ENCODE results near the gene ACBD6. TPM values are rescaled to one million over a fixed set of nuclear protein-coding genes. Genes with fewer than 3 reads are reported as not detected.

Gene ACBD6
- total and polyA plus RNA-seq, 2 donors (not counting 1 experiment from before 2014, with no cell fraction given) = 52.9 to 80.9 TPM

DNA sequence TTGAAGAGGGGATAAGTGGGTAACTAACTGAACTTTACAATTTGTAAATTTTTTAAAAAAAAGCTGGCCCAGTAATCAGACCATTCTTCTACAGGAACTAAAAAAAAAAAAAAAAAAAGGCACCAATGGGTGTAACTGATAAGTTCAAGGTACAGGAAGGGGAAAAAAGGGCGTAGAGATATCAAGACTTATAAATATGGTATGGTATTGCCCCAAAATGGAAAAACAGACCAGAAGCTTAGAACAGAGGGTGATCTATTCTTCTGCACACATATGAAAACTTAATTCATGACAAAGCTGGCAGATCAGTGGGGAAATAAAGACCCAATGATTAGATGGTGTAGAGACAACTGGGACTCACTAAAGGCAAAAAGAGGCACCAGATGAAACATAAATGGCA, 213.4 kb downstream of the ACBD6 start:
- ATAC-seq (ENCODE audit: low read depth) (no peak), DNase-seq (no peak)
- peaks cover 4% of the 10 kb centered on the region for H3K9me3 Mint-ChIP-seq (ENCODE audit: insufficient read depth)
- no peaks in the 10 kb centered on the region for H3K4me1 ChIP-seq (ENCODE audit: control insufficient read depth in 2 of 2, insufficient read depth in 2 of 2, low read length in 2 of 2)
- no peak overlapping the region for H3K4me2 ChIP-seq (replicated peaks; ENCODE audit: low read depth, low read length, poor library complexity, severe bottlenecking)
- no peak overlapping the region for H3K4me3 Mint-ChIP-seq
- H2AFZ ChIP-seq (ENCODE audit: insufficient read depth, low read depth, low read length, poor library complexity, severe bottlenecking) = no peak overlapping the region
- no peak for TF ChIP-seq EZH2 (IDR thresholded peaks at IDR 0.05; ENCODE audit: borderline replicate concordance, insufficient read depth, low read depth, low read length, poor library complexity, severe bottlenecking)
- TF ChIP-seq, protein P1, sequence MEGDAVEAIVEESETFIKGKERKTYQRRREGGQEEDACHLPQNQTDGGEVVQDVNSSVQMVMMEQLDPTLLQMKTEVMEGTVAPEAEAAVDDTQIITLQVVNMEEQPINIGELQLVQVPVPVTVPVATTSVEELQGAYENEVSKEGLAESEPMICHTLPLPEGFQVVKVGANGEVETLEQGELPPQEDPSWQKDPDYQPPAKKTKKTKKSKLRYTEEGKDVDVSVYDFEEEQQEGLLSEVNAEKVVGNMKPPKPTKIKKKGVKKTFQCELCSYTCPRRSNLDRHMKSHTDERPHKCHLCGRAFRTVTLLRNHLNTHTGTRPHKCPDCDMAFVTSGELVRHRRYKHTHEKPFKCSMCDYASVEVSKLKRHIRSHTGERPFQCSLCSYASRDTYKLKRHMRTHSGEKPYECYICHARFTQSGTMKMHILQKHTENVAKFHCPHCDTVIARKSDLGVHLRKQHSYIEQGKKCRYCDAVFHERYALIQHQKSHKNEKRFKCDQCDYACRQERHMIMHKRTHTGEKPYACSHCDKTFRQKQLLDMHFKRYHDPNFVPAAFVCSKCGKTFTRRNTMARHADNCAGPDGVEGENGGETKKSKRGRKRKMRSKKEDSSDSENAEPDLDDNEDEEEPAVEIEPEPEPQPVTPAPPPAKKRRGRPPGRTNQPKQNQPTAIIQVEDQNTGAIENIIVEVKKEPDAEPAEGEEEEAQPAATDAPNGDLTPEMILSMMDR (IDR thresholded peaks at IDR 0.05) = no peak
- no peaks in the 10 kb centered on the region for H3K4me1 Mint-ChIP-seq
- no peak overlapping the region for H3K27ac Mint-ChIP-seq
- WGBS (ENCODE audit: insufficient coverage) = no CpG with 5 or more reads among the region's 1 CpG
- no peaks in the 10 kb centered on the region for H3K79me2 ChIP-seq (ENCODE audit: control insufficient read depth, insufficient read depth, low read length)
- no peak overlapping the region for H3K4me3 ChIP-seq (ENCODE audit: control extremely low read depth in 1 of 5, extremely low read depth in 1 of 5, insufficient read depth in 1 of 5, low read depth in 2 of 5, low read length in 4 of 5)
- intact Hi-C loops (cut with micrococcal nuclease) = no loop called here
- no peaks in the 10 kb centered on the region for H3K27me3 Mint-ChIP-seq
- POLR2A ChIA-PET = no interaction called here
- peaks cover 6% of the 10 kb centered on the region in 2 experiments for H3K36me3 ChIP-seq (replicated peaks in 1 of 2; ENCODE audit: control extremely low read depth in 1 of 2, control insufficient read depth in 1 of 2, extremely low read depth in 1 of 2, insufficient read depth in 2 of 2, low read length in 1 of 2)
- no peak overlapping the region for H3K9ac ChIP-seq (ENCODE audit: low read length)
- no peaks in the 10 kb centered on the region for H3K27me3 ChIP-seq (replicated peaks in 1 of 4; ENCODE audit: control extremely low read depth in 1 of 4, control insufficient read depth in 3 of 4, insufficient read depth in 4 of 4, low read length in 3 of 4)
- H3K27ac ChIP-seq (ENCODE audit: low read length in 2 of 2) = no peak overlapping the region
- H4K20me1 ChIP-seq (ENCODE audit: control insufficient read depth, insufficient read depth, low read length, poor library complexity, severe bottlenecking) = no peaks in the 10 kb centered on the region
- CTCF ChIA-PET = no interaction called here
- H3K9me3 ChIP-seq (ENCODE audit: control extremely low read depth in 1 of 3, control insufficient read depth in 2 of 3, insufficient read depth in 1 of 3, low read length in 2 of 3) = peaks cover 2 to 4% (median 3%) of the 10 kb centered on the region in 3 donors

DNA sequence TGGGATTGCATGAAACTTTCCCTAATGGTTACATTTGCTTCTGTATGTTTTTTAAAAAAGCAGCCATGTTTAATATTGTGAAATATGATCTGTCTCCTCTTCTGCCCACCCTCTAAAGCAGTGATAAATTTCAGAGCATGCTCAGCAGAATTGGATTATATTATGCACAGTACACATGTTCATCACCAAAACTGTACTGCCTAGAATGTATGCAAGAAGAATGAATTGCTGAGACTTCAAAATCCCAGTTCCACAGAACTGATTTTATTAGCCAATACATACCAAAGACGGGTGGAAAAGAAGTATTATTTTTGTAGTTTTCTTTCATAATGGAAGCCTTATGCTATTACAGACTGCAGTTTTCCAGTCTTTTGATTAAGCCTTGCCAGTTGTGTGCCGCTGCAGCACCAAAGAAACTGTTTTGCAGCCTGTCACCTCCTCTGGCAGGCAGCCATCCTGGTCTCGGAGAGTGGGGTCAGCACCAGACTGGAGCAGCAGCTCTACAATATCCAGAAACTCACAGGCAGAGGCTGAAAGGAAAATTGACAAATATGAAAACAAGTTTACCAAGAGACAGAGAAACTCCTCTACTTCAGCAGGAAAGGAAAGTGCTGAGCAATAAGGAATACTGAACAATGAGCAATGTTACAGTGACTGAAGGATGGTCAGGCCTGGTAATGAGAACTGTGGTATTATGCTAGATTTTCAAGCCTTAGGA, 214.2 kb downstream of the ACBD6 start:
- WGBS (ENCODE audit: insufficient coverage) = 100% methylated on average over 1 of the region's 3 CpGs
- CTCF ChIA-PET = no interaction called here

More for the DNA sequence above, 214.2 kb downstream of the ACBD6 start:
- TF ChIP-seq, protein P1 (IDR thresholded peaks at IDR 0.05) = no peak
- TF ChIP-seq EZH2 (IDR thresholded peaks at IDR 0.05; ENCODE audit: borderline replicate concordance, insufficient read depth, low read depth, low read length, poor library complexity, severe bottlenecking) = no peak
- Mint-ChIP-seq H3K27me3 (no peaks in the 10 kb centered on the region), H3K27ac (no peak overlapping the region), H3K4me1 (no peaks in the 10 kb centered on the region), H3K4me3 (no peak overlapping the region), H3K9me3 (ENCODE audit: insufficient read depth) (peaks cover 4% of the 10 kb centered on the region)
- Histone ChIP-seq H3K27me3 (replicated peaks in 1 of 4; ENCODE audit: control extremely low read depth in 1 of 4, control insufficient read depth in 3 of 4, insufficient read depth in 4 of 4, low read length in 3 of 4) (no peaks in the 10 kb centered on the region), H3K36me3 (replicated peaks in 1 of 2; ENCODE audit: control extremely low read depth in 1 of 2, control insufficient read depth in 1 of 2, extremely low read depth in 1 of 2, insufficient read depth in 2 of 2, low read length in 1 of 2) (peaks cover 6 to 7% of the 10 kb centered on the region in 2 experiments), H3K4me3 (ENCODE audit: control extremely low read depth in 1 of 5, extremely low read depth in 1 of 5, insufficient read depth in 1 of 5, low read depth in 2 of 5, low read length in 4 of 5) (no peak overlapping the region), H3K27ac (ENCODE audit: low read length in 2 of 2) (no peak overlapping the region), H3K79me2 (ENCODE audit: control insufficient read depth, insufficient read depth, low read length) (no peaks in the 10 kb centered on the region), H3K9me3 (ENCODE audit: control extremely low read depth in 1 of 3, control insufficient read depth in 2 of 3, insufficient read depth in 1 of 3, low read length in 2 of 3) (peaks cover 0 to 3% (median 2%) of the 10 kb centered on the region in 3 donors), H2AFZ (ENCODE audit: insufficient read depth, low read depth, low read length, poor library complexity, severe bottlenecking) (no peak overlapping the region), H3K4me1 (ENCODE audit: control insufficient read depth in 2 of 2, insufficient read depth in 2 of 2, low read length in 2 of 2) (no peaks in the 10 kb centered on the region), H3K9ac (ENCODE audit: low read length) (no peak overlapping the region), H4K20me1 (ENCODE audit: control insufficient read depth, insufficient read depth, low read length, poor library complexity, severe bottlenecking) (no peaks in the 10 kb centered on the region), H3K4me2 (replicated peaks; ENCODE audit: low read depth, low read length, poor library complexity, severe bottlenecking) (no peak overlapping the region)
- POLR2A ChIA-PET = no interaction called here
- no peak for DNase-seq
- intact Hi-C loops (cut with micrococcal nuclease) = no loop called here
- no peak for ATAC-seq (ENCODE audit: low read depth)

Data from B cell (primary cell).